Stimulated activated CD8-positive, alpha-beta memory T cell treated with anti-CD3 and anti-CD28 coated beads, Interleukin-7, amount 100 ng/mL, for 24 hours (primary cell): Measurements from ENCODE around the gene UBE2M.
A peak's percentile ranks its signal among the peaks of the same experiment; 100 is the strongest.
"Not testable (repeated sequence)": the region's sequence is repeated elsewhere in the genome, so short reads cannot be mapped to it uniquely, and the experiment has no call there.

Source experiments
- DNase-seq: peaks from one replicate; pipeline ENCODE4 v3.0.0-alpha.2; 2020; ENCODE audit warnings: low read depth

The UBE2M gene

GRCh38 chr19:58558066-58558622 lies at the start of gene UBE2M:
UBE2M (minus strand) TSS chr19:58558611; CDS start chr19:58558381, 230 bp downstream.
- no peak for DNase-seq

- DNase-seq, result not testable (repeated sequence)
These were observed 48.8 kb upstream of the UBE2M start for GRCh38 chr19:58607213-58607612.

DNA sequence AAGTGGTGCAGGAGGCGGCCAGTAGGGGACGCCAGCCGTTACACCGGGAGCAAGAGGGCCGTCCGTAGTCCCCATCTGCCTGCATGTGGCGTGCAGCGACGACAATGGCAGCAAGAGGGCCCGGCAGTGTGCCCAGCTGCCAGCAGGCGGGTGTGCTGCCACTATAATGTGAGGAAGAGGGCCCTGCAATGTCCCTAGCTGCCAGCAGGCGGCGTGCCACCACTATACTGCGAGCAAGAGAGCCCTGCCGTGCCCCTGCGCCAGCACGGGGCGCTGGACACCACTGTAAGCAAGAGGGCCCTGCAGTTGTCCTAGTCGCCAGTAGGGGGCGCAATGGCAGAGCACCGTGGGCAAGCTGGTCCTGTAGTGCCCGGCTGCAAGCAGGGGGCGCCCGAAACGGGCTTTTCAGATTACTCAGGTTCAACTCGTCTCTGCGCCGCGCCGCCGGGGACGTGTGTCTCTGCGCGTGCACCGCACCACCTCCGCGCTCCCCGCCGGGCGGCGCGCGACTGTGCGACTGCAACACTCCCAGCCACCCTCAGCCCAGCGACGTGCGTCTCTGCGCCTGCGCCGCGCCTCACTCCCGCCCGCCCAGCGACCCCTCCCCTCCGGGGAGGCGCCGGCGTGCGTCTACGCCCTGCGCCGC lies 48.0 kb upstream of the UBE2M start:
- not testable (repeated sequence) for DNase-seq

GRCh38 chr19:58586133-58586765 lies 27.8 kb upstream of the UBE2M start:
- DNase-seq, result no peak

DNA sequence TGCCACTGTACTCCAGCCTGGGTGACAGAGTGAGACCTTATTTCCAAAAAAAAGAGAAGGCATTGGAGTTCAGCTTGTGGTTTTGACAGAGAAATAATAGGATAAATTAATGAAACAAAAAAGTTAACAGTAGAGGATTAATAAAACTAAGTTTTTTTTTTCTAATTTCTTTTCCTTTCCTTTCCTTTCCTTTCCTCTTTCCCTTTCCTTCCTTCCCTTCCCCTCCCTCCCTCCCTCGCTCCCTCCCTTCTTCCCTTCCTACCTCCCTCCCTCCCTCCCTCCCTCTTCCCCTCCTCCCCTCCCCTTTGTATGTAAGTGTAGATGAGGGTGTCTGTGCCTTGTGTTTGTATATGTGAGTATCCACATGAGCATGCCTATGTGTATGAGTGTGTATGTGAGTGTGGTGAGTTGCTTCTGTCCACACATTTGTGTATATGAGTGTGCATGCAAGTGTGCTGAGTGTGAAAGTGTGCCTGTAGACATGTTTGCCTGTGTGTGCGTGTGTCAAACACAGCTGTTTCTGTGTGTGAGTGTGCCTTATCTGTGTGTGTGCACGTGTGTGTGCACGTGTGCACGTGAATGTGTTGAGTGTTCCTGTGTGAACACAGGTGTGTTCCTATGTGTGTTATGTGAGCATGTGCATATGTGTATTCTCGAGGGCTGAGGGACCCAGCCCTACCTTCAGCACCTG lies 27.2 kb upstream of the UBE2M start:
- DNase-seq, result no peak

DNA sequence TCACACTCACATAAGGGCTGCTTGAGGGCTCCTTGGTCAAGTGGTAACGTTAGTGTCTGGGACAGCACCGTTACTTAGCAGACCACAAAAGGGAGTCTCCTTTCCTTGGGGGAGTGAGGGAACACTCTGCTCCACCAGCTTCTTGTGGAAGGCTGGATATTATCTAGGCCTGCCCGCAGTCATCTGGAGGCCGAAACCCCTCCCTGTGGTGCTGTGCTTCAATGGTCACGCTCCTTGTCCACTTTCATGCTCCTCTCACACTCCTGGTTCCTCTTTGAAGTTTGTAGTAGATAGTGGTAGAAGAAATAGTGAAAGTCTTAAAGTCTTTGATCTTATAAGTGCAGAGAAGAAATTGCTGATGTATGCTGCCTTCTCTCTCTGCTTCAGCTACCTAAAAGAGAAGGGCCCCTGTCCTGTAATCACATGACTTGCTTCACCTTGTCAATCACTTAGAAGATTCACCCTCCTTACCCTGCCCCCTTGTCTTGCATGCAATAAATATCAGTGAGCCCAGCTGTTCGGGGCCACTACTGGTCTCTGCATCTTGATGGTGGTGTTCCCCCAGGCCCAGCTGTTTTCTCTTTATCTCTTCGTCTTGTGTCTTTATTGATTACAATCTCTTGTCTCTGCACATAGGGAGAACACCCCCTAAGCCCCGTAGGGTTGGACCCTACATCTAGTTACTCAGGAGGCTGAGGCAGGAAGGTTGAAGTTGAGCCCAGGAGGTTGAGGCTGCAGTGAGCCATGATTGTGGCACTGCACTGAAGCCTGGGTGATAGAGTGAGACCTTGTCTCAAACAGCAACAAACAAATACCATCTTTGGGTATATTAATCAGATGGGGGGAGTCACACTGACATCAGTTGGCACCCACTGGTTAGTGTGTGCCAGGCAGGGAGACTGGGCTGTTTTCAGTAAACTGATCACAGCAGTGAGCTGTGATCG lies 26.4 kb upstream of the UBE2M start:
- no peak for DNase-seq

DNA sequence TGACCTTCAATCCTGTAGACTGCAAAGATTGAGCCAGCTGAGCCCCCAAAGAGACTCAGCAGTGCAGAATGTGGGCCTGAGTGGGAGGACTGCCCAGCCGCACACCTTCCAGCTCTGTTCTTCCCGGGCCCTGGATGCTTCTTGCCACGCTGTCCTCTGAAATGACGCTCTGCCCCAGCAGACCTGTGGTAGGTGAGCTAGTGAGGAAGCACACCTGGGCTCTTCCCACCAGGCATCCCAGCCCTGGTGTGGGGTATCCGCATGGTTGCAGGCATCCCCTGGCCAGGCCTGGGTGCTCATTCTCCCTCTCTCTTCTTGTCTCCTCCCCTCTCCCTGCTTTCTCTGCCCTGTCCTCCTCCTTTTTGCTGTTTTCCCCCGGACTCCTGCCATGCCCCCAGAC lies 24.6 kb upstream of the UBE2M start:
- DNase-seq, result no peak

- DNase-seq, result peak; percentile 88
These were observed 23.1 kb upstream of the UBE2M start for GRCh38 chr19:58581227-58582141.

- DNase-seq, result no peak
These were observed 21.2 kb upstream of the UBE2M start for GRCh38 chr19:58579473-58580142.

GRCh38 chr19:58578012-58578925 lies 19.9 kb upstream of the UBE2M start:
- no peak for DNase-seq

GRCh38 chr19:58577581-58577980 lies 19.2 kb upstream of the UBE2M start:
- DNase-seq, result not testable (repeated sequence)

DNA sequence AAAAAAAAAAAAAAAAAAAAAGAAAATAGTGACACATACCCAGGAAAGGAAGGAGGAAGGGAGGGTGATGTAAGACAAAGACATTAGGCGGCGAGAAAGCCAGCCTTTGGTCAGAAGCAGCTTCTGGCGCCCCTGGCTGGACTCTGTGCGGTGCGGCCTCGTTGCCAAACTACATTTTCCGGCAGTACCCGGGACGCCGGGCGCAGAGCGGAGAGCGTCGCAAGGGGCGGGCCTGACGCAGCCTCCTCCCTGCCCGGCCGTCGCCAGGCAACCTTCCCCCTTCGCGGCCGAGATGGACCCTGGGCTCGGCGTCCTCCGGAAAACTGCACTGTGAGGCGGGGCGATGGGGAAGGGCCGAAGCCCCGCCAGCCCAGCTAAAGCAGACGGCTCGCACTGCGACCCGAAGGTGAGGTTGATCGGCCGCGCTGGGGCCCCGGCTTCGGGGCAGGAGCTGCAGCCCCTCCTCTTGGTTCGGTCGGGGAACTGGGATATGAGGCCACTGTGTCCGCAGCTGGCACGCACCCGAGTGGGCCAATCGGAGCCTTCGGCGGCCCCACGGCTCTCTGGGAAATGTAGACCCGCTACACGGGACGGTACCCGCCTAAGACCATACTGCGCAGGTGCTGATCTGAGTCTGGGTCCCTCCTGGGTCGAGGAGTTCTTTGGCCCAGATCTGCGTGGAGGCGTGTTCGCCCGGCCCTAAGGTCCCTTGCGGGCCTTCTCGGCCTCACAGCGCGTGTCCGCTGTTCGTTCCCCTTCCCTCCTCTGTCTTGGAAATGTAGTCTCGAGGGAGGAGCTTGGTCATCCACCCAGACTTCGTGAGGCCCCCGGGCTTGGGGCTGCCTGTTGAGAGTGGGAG lies 17.0 kb upstream of the UBE2M start:
- peak; percentile 54 for DNase-seq

DNA sequence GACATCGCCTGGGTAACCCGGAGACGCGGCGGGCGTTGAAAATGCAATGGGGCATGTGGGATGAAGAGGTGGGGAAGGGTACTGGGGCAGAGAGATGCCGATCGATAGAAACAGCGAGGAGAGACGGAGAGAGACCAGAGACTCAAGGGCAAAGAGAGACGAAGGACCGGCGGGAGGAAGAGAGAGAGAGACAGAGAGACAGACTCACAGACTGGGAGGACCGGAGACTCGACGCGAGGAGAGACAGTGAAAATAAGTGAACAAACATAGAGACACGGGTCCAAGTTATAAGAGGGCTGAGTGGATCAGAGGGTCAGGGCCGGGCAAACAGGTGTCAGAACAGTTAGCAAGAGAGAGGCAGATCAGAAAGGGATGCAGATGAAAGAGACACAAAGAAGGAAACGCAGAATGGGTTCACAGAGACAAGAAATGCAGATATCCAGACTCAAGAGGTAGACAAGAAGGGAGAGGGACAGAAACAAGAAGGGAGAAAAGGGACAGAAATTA lies 15.3 kb upstream of the UBE2M start:
- DNase-seq, result no peak

- peak; percentile 99 for DNase-seq
These were observed 14.6 kb upstream of the UBE2M start, which contains the start of gene MZF1 for GRCh38 chr19:58572818-58573657. MZF1 (minus strand) TSS chr19:58573335; CDS start chr19:58571389, 1,946 bp downstream.

DNA sequence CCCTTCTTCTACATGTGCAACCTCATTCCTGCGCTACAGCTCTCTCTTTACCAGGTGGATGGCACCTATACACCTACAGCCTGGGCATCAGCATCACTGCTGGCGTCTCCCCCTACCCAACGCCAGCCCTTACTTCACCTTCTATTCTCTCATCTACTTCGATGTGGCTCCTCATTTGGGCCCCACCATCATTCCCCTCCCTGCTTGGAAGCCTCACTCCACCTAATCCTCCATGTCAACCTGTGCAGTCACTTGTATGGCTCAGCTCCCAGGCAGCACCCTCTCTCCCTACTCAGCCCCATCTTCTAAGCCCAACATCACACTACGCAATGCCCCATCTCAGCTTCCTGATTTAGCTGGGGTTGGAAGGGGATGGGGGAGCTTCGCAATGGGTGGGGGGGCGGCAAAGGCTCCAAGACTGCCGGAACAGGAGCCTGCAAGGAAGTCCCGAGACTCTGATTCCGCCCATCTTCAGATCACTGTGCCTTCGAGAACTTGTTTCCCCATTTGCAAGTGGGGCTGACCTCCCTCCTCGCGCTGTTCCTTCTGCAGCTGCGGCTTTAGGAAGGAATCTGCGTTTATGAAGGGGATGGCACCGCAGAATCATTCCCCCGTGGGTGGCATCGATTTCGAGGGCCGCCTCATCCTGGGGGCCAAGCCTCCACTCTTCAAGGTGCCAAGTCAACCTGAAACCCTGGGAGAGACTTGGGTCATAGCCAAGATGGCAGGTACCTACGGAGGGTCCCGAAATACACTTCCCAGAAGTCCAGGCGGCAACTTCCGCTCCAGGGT lies 13.8 kb upstream of the UBE2M start:
- no peak for DNase-seq

DNA sequence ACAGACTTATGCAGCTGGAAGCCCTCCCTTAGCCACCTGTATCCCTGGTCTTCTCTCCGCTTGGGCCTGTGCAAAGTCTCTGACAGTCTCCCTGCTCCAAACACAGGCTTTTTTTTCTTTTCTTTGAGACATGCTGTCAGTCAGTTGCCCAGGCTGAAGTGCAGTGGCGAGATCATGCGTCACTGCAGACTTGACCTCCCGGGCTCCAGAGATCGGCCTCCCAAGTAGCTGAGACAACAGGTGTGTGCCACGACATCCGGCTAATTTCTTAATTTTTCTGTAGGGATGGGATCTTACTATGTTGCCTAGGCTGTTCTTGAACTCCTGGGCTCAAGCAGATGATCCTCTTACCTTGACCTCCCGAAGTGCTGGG lies 13.2 kb upstream of the UBE2M start:
- DNase-seq, result no peak
